Aorta (tissue), 5 donors: ENCODE measurements around the gene GSC2. TPM values are rescaled to one million over a fixed set of nuclear protein-coding genes. Genes with fewer than 3 reads are reported as not detected.
A peak's percentile ranks its signal among the peaks of the same experiment; 100 is the strongest.

Experiments used
- ATAC-seq: fragments of 200-7000 bp; cut with Tn5 transposase; one replicate; pipeline ENCODE4 v1.9.1; 2022; ENCODE audit warnings: moderate library complexity; ENCODE audit not compliant: low FRiP score
- DNase-seq, 2 donors: peaks; one replicate each; pipeline ENCODE4 v3.0.0-alpha.2; 2020
- H3K27ac ChIP-seq, 2 donors: one replicate each; pipeline ENCODE4 v1.5.1; 2013; ENCODE audit warnings: low read length in 2 of 2, mild to moderate bottlenecking in 2 of 2, moderate library complexity in 2 of 2, control low read depth in 1 of 2, inconsistent platforms in 1 of 2, low read depth in 1 of 2
- H3K27me3 ChIP-seq, 2 donors: one replicate each; pipeline ENCODE4 v1.6.1; 2013; ENCODE audit warnings: control low read depth in 1 of 2, low read length in 1 of 2, mild to moderate bottlenecking in 1 of 2, moderate library complexity in 1 of 2; ENCODE audit not compliant: insufficient read depth in 2 of 2, control insufficient read depth in 1 of 2
- H3K36me3 ChIP-seq, 2 donors: one replicate each; pipeline ENCODE4 v1.6.1; 2013; ENCODE audit warnings: control low read depth in 1 of 2, low read length in 1 of 2, mild to moderate bottlenecking in 1 of 2; ENCODE audit not compliant: insufficient read depth in 2 of 2, control insufficient read depth in 1 of 2
- H3K4me1 ChIP-seq, 2 donors: one replicate each; pipeline ENCODE4 v1.6.1; 2013; ENCODE audit warnings: low read length in 2 of 2, control low read depth in 1 of 2, mild to moderate bottlenecking in 1 of 2, moderate library complexity in 1 of 2; ENCODE audit not compliant: insufficient read depth in 2 of 2, control insufficient read depth in 1 of 2
- H3K4me3 ChIP-seq, 2 donors: one replicate each; pipeline ENCODE4 v1.5.1; 2013; ENCODE audit warnings: low read length in 2 of 2, control low read depth in 1 of 2, mild to moderate bottlenecking in 1 of 2
- H3K9me3 ChIP-seq: one replicate; pipeline ENCODE4 v1.6.1; 2013; ENCODE audit warnings: mild to moderate bottlenecking, low read length; ENCODE audit not compliant: control insufficient read depth
- WGBS, 2 donors: extraction: QIAGEN DNeasy Blood & Tissue Kit; methylation state at CpG; one replicate each; pipeline ENCODE4 v1.1.7; 2013; 5-methylcytosine and 5-hydroxymethylcytosine counted together
- intact Hi-C, 2 donors: fragments of 100-400 bp; cut with DNase I; formaldehyde crosslinking; loops; one replicate each; pipeline versions ENCODE4 v1.14.2 to v1.15.0; 2022
- polyA plus RNA-seq, 2 donors: library from polyadenylated mRNA; stranded (reverse); fragments of 200-250 nt; gene quantifications; one replicate each; pipeline ENCODE4 v1.2.3, GENCODE V29; 2013
- total RNA-seq, 2 donors: library from RNA; stranded (reverse); fragmentation: NEBNext Ultra II Directional; extraction: Animal tissue kit (Norgen Biotek cat#: 25700); gene quantifications; one replicate each; pipeline ENCODE4 v1.2.1, GENCODE V29; 2021
- donor health status: healthy with polysubstance abuse.
- donor health status: Bipolar disorder and iron deficiency.
- donor health status: DM: no; HTN: no; CAD: no.
- donor health status: DM: no; HTN: no; CAD: no.
- donor health status: DM: yes; HTN: yes; CAD: no.

The GSC2 gene
- total and polyA plus RNA-seq, 4 donors = not detected

DNA sequence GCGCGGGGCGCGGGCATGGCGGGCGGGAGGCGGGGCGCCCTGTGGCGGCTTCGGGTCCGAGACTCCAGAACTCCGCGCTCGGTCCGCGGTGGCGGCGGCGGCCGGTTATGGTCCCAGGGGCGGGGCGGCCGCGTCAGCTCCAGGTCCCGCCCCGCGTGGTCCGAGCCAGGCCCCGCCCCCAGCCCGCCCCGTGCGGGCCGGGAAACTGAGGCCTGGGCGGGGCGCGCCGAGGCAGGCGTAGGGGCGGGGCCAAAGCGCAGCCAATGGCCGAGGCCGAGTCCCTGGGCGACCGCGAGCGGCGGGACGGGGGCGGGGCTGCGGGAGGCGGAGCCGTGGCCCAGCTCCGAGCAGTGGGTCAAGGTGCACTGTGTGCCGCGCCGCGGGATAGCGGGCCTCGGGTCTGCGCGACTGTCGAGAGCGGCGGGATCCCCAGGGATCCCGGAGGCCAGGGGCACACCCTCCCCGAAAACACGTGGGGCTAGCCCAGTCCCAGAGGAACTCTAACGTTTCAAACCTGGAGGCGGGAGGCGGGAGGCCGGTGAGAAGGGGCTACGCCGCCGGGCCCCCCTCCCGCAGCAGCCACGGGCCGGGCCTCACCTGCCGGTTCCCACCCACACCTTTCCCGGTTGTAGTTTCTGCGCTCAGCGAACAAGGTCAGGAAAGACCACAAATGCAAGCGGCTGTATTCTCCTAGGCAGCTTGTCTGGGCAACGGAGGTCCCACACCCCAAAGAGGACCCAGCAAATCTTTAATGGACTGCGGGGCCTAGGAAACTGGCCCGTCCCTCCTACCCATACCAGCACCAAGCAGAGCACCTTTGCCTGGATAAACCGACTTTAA, 28.8 kb upstream of the GSC2 start, which contains the start of gene SLC25A1:
SLC25A1 (minus strand) TSS at position 80 of the 840 bp plus-strand sequence; CDS start at position 17, 63 bp downstream.
- Histone ChIP-seq H3K36me3 (no peaks in the 10 kb centered on the region), H3K27me3 (no peaks in the 10 kb centered on the region), H3K9me3 (no peaks in the 10 kb centered on the region), H3K27ac (peak within 1 kb of the TSS; percentile 43 to 63), H3K4me3 (peak within 1 kb of the TSS; percentile 49 to 77), H3K4me1 (no peaks in the 10 kb centered on the region)
- ATAC-seq (peak; percentile 93), DNase-seq (peak; percentile 95 to 97)
- WGBS, 2 donors = 0 to 1% methylated on average over 58 to 86 of the region's 86 CpGs
- intact Hi-C loops = loop anchor here (2.0 to 5.0 kb wide), 7 partner anchors 34 to 953 kb away; partner anchors contain the start of genes MRPL40 (in 2 of the 2), CDC45 (in 1 of the 2), CLTCL1 (in 1 of the 2) and ESS2 (in 1 of the 2)

DNA sequence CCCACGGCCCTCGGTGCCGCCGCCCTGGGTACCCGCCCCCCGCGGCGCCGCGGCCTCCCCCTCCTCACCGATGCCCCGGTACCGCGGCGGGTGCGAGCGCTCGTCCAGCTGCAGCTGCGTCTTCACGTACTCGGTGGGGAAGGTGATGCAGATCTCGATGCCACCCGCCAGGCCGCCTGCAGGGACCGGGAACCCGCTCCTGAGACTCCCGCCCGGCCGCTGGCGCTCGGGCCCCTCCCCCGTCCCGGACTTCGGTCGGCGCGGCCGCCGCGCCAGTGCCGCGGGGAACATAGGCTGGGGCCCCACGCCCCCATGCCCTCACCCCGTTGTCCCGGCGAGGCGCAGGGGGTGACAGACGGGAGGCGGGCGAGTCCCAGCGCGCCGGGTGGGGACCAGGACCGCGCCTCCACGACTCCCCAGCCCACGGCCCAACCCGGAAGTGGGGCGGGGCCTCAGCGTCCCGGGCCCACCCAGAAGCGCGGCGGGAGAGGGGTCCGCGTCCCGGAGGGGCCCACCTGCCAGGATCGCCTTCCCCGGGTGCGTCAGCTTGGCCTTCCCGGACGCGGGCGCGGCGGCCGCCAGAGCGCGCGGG, 28.1 kb upstream of the GSC2 start:
- ATAC-seq (peak; percentile 17), DNase-seq (peak in 1 of 2 donors; percentile 87)
- Histone ChIP-seq H3K27me3 (no peaks in the 10 kb centered on the region), H3K27ac (peak overlapping the region; percentile 43 to 63), H3K9me3 (no peaks in the 10 kb centered on the region), H3K4me3 (peak overlapping the region; percentile 49 to 77), H3K4me1 (no peaks in the 10 kb centered on the region), H3K36me3 (no peaks in the 10 kb centered on the region)
- intact Hi-C loops = loop anchor here (2.0 to 5.0 kb wide), 7 partner anchors 33 to 954 kb away; partner anchors contain the start of genes MRPL40 (in 2 of the 2), CDC45 (in 1 of the 2), CLTCL1 (in 1 of the 2) and ESS2 (in 1 of the 2)
- 0% methylated on average over 51 to 80 of the region's 80 CpGs for WGBS, 2 donors

DNA sequence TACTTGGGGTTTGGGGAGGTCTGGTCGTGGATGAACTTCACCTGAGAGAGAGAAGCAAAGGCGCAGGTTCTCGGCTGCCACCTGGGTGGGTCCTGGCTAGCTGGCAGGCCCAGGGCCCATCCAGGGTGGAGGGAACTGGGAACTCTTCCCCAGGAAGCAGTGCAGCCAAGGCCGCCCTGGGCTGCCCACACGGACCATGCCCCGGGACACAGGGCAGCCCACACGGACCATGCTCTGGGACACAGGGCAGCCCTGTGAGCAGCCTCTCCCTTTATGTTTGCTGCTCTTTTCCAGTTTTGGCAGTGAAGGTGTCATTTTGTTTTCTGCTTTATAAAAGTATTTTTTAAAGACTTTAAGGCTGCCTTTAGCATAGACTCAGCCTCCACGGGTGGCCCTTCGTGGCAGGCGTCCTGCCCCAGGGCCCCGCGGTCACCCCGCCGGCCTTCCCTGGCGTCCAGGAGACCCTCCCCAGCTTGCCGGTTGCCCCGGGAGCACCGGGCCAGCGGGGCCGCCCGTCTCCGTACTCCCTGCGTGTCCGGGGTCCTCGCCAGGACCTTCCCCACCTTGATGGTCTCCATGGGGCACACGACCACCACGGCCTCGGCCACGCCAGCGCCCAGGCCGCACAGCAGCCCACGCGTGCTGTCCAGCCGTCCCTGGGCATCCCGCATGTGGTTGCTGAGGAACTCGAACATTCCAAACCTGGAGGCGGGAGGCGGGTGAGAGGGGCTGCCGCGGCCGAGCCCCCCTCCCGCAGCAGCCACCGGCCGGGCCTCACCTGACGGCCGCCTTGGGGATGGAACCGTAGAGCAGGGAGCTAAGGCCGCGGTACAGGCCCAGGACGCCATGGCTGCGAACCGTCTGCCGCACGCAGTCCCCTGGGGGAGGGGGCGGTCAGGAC, 27.3 kb upstream of the GSC2 start:
- no peaks in the 10 kb centered on the region for H3K36me3 ChIP-seq
- H3K27me3 ChIP-seq = no peaks in the 10 kb centered on the region
- peak overlapping the region; percentile 49 to 77 for H3K4me3 ChIP-seq
- peak in 1 of 2 donors; percentile 76 for DNase-seq
- intact Hi-C loops = loop anchor here (2.0 to 5.0 kb wide), 7 partner anchors 33 to 955 kb away; partner anchors contain the start of genes MRPL40 (in 2 of the 2), CDC45 (in 1 of the 2), CLTCL1 (in 1 of the 2) and ESS2 (in 1 of the 2)
- ATAC-seq = no peak
- H3K4me1 ChIP-seq = no peaks in the 10 kb centered on the region
- WGBS, 2 donors = 18 to 19% methylated on average over 54 to 55 of the region's 55 CpGs
- no peaks in the 10 kb centered on the region for H3K9me3 ChIP-seq
- H3K27ac ChIP-seq = no peak overlapping the region

DNA sequence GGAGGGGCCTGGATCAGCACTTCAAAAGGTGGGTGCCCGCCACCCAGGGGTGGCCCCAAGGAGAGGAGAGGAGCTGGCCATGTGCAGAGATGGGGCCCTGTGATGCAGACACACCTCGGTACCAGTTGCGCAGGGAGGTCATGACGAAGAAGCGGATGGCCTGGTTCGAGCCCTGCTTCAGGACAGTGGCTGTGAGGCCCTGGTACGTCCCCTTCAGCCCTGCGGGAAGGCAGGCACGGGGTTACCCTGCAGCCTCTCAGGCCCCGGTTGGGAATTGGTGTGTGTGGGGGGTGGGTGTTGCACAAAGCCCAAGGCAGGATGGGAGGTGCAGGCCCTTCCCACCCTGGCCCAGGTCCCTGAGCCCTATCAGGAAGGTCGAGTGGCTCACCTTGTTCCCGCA, 26.6 kb upstream of the GSC2 start:
- H3K27me3 ChIP-seq = no peaks in the 10 kb centered on the region
- 83% methylated on average over 10 to 12 of the region's 12 CpGs for WGBS, 2 donors
- intact Hi-C loops = loop anchor here (5.0 kb wide), 3 partner anchors 256 to 956 kb away; partner anchors contain the start of genes HIRA (in 1 of the 2), MRPL40 (in 1 of the 2) and ZDHHC8 (in 1 of the 2)
- no peaks in the 10 kb centered on the region for H3K4me1 ChIP-seq
- H3K9me3 ChIP-seq = no peaks in the 10 kb centered on the region
- H3K27ac ChIP-seq = no peak overlapping the region
- no peak for ATAC-seq
- DNase-seq = no peak
- no peak overlapping the region for H3K4me3 ChIP-seq
- no peaks in the 10 kb centered on the region for H3K36me3 ChIP-seq

DNA sequence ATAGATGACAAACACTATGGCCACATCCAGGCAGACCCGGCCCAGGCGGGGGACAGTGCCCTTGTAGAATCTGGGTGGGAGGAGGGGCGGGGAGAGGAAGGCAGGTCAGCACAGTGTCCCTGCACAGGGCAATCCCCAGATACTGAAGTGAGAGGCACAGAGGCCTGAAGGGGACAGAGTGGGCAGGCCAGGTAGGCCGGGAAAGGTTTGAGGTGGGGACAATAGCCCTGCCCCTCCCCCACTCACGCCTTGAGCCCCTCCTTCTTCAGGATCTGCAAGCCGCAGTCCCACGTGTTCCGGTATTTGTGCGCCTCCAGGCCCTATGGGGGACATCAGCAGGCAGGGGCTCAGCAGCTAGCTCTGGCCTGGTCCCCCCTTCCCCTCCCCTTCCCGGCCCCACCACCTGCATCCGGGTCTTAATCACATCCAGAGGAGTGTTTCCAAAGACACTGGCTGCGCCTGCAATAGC, 26.1 kb upstream of the GSC2 start:
- no peak for DNase-seq
- no peak overlapping the region for H3K27ac ChIP-seq
- no peak for ATAC-seq
- no peaks in the 10 kb centered on the region for H3K4me1 ChIP-seq
- H3K9me3 ChIP-seq = no peaks in the 10 kb centered on the region
- H3K36me3 ChIP-seq = no peaks in the 10 kb centered on the region
- intact Hi-C loops = loop anchor here (5.0 kb wide), 3 partner anchors 256 to 956 kb away; partner anchors contain the start of genes HIRA (in 1 of the 2), MRPL40 (in 1 of the 2) and ZDHHC8 (in 1 of the 2)
- H3K4me3 ChIP-seq = no peak overlapping the region
- no peaks in the 10 kb centered on the region for H3K27me3 ChIP-seq
- 70 to 72% methylated on average over 11 to 12 of the region's 12 CpGs for WGBS, 2 donors

DNA sequence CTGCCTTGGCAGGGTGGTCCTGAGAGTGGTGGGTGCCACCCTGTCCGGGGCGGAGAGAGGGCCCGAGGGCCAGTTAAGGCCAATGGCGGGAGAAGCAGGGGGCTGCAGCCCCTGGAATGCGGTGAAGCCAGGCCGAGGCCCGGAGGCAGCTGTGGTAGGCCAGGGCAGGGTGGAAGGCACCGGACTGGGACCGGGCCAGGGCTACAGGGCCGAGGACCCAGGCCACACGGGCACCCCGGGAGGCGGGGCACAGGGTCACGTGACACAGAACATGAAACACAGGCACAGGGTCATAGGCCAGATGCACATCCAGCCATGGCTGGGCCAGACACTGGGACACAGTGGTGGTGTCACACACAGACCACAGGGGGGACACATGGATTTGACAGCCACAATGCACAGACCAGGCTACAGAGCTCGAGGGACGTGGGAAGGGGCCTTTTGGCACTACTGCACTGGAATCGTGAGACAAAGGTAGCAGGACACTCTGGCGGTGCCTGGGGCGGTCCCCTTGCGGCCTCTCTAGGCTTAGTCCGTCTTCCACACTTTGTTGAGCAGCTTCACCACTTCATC, 25.6 kb upstream of the GSC2 start:
- WGBS, 2 donors = 67 to 78% methylated on average over 21 of the region's 21 CpGs
- Histone ChIP-seq H3K4me1 (no peaks in the 10 kb centered on the region), H3K27ac (no peak overlapping the region), H3K27me3 (no peaks in the 10 kb centered on the region), H3K4me3 (no peak overlapping the region), H3K36me3 (no peaks in the 10 kb centered on the region), H3K9me3 (no peaks in the 10 kb centered on the region)
- intact Hi-C loops = loop anchor here (5.0 kb wide), 3 partner anchors 257 to 957 kb away; partner anchors contain the start of genes HIRA (in 1 of the 2), MRPL40 (in 1 of the 2) and ZDHHC8 (in 1 of the 2)
- DNase-seq = no peak
- ATAC-seq = no peak

DNA sequence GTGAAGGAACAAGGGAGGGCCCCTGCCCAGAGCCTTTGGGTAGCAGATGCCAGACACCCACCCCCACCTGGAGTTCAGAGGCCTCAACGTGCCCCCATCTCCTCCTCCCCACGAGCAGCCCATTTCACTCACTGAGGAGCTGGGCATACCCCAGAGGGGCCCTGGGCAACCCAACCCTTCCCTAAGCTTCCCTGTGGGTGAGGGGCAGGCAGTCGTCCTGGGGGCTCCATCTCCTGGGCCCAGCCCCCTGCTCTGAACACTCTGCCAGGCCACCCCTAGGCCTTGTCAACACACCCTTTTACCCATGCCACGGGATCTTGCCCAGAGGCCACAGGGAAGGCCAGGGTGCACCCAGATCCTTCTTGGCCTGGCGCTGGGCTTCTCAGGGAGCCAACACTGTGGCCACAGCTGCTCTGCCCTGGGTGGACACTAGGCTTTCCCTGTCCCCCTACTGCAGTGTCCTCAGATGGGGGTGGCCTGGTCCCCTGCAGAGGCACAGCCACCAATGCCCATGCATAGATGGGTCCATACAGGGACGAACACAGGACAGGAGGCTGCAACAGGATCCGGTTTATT, 25.0 kb upstream of the GSC2 start:
- ATAC-seq (no peak), DNase-seq (no peak)
- no peaks in the 10 kb centered on the region for H3K27me3 ChIP-seq
- H3K36me3 ChIP-seq = no peaks in the 10 kb centered on the region
- H3K4me1 ChIP-seq = no peaks in the 10 kb centered on the region
- intact Hi-C loops = loop anchor here (5.0 kb wide), 3 partner anchors 257 to 957 kb away; partner anchors contain the start of genes HIRA (in 1 of the 2), MRPL40 (in 1 of the 2) and ZDHHC8 (in 1 of the 2)
- 59 to 73% methylated on average over 6 to 7 of the region's 7 CpGs for WGBS, 2 donors
- H3K4me3 ChIP-seq = no peak overlapping the region
- no peaks in the 10 kb centered on the region for H3K9me3 ChIP-seq
- peak overlapping the region in 1 of 2 donors; percentile 30 for H3K27ac ChIP-seq
